GM19324 (cell line): ENCODE data around the gene ELF3.
"Not testable (repeated sequence)": the region's sequence is repeated elsewhere in the genome, so short reads cannot be mapped to it uniquely, and the experiment has no call there.

Experiments used
- ATAC-seq: cut with Tn5 transposase; IDR thresholded peaks from one replicate; pipeline ENCODE4 v1.9.1; 2021; ENCODE audit warnings: mild to moderate bottlenecking, moderate library complexity; ENCODE audit not compliant: unreplicated experiment, low FRiP score

ELF3 gene

GRCh38 chr1:202034149-202034682, 23.8 kb downstream of the ELF3 start:
- no peak for ATAC-seq

- no peak for ATAC-seq
Measured at GRCh38 chr1:202034683-202035462, 24.5 kb downstream of the ELF3 start.

- ATAC-seq: no peak
Measured at GRCh38 chr1:202036595-202037387, 26.4 kb downstream of the ELF3 start.

GRCh38 chr1:202037706-202038296, 27.4 kb downstream of the ELF3 start:
- ATAC-seq: no peak

- no peak for ATAC-seq
Measured at GRCh38 chr1:202038688-202039346, 28.4 kb downstream of the ELF3 start.

- no peak for ATAC-seq
Measured at GRCh38 chr1:202045705-202046104, 35.3 kb downstream of the ELF3 start.

GRCh38 chr1:202046227-202046626, 35.8 kb downstream of the ELF3 start:
- ATAC-seq: no peak

- ATAC-seq: no peak
Measured at GRCh38 chr1:202046748-202047708, 36.6 kb downstream of the ELF3 start.

GRCh38 chr1:202047977-202048376, 37.6 kb downstream of the ELF3 start:
- no peak for ATAC-seq

- no peak for ATAC-seq
Measured at GRCh38 chr1:202049129-202049528, 38.7 kb downstream of the ELF3 start.

GRCh38 chr1:202054094-202054493, 43.7 kb downstream of the ELF3 start:
- ATAC-seq: no peak

- ATAC-seq: not testable (repeated sequence)
Measured at GRCh38 chr1:202054673-202055072, 44.3 kb downstream of the ELF3 start.

GRCh38 chr1:202056644-202057334, 46.4 kb downstream of the ELF3 start:
- ATAC-seq: no peak

- not testable (repeated sequence) for ATAC-seq
Measured at GRCh38 chr1:202057335-202057704, 46.9 kb downstream of the ELF3 start.

- ATAC-seq: no peak
Measured at GRCh38 chr1:202058001-202058908, 47.9 kb downstream of the ELF3 start.

- ATAC-seq: no peak
Measured at GRCh38 chr1:202061055-202061454, 50.7 kb downstream of the ELF3 start.

- not testable (repeated sequence) for ATAC-seq
Measured at GRCh38 chr1:202061787-202062186, 51.4 kb downstream of the ELF3 start.

GRCh38 chr1:202062636-202063035, 52.2 kb downstream of the ELF3 start:
- ATAC-seq: not testable (repeated sequence)
